H9 (cell line): ENCODE results near the gene TELO2. TPM values are rescaled to one million over a fixed set of nuclear protein-coding genes. Genes with fewer than 3 reads are reported as not detected.

Experiments
- DNase-seq: peaks from one replicate; pipeline ENCODE4 v3.0.0-alpha.2; 2017
- H2AFZ ChIP-seq: one replicate; pipeline ENCODE4 v1.6.1; 2013; ENCODE audit warnings: mild to moderate bottlenecking, low read length, control low read depth, moderate library complexity
- H2AK5ac ChIP-seq: 2 replicates; pipeline ENCODE4 v1.6.1; 2013; ENCODE audit warnings: low read length, control low read depth, mixed read lengths; ENCODE audit not compliant: insufficient read length
- H2BK120ac ChIP-seq: one replicate; pipeline ENCODE4 v1.6.1; 2013; ENCODE audit warnings: low read depth, mild to moderate bottlenecking, low read length, control low read depth, inconsistent platforms; ENCODE audit not compliant: poor library complexity, severe bottlenecking
- H2BK12ac ChIP-seq: 2 replicates; pipeline ENCODE4 v1.6.1; 2013; ENCODE audit warnings: low read length, control low read depth, mixed read lengths, low read depth; ENCODE audit not compliant: insufficient read length
- H2BK15ac ChIP-seq: 2 replicates; pipeline ENCODE4 v1.6.1; 2013; ENCODE audit warnings: low read depth, low read length, control low read depth
- H2BK20ac ChIP-seq: one replicate; pipeline ENCODE4 v1.6.1; 2013; ENCODE audit warnings: low read depth, mild to moderate bottlenecking, low read length, control low read depth, inconsistent platforms; ENCODE audit not compliant: poor library complexity, severe bottlenecking
- H2BK5ac ChIP-seq: 2 replicates; pipeline ENCODE4 v1.6.1; 2013; ENCODE audit warnings: low read length, control low read depth, mixed read lengths; ENCODE audit not compliant: insufficient read length
- H3K14ac ChIP-seq: 2 replicates; pipeline ENCODE4 v1.6.1; 2013; ENCODE audit warnings: low read length, control low read depth; ENCODE audit not compliant: insufficient read depth
- H3K18ac ChIP-seq: 2 replicates; pipeline ENCODE4 v1.6.1; 2013; ENCODE audit warnings: low read depth, mild to moderate bottlenecking, mixed read lengths, low read length, control low read depth; ENCODE audit not compliant: insufficient read length
- H3K23ac ChIP-seq: 2 replicates; pipeline ENCODE4 v1.6.1; 2013; ENCODE audit warnings: low read length, control low read depth, mixed read lengths, low read depth; ENCODE audit not compliant: insufficient read length
- H3K23me2 ChIP-seq: 2 replicates; pipeline ENCODE4 v1.6.1; 2013; ENCODE audit warnings: low read depth, mild to moderate bottlenecking, mixed read lengths, low read length, control low read depth; ENCODE audit not compliant: insufficient read length, poor library complexity, severe bottlenecking
- H3K27ac ChIP-seq: 2 replicates; pipeline ENCODE4 v1.5.1; 2013; ENCODE audit warnings: low read length, control low read depth, mixed read lengths, low read depth; ENCODE audit not compliant: insufficient read length
- H3K27me3 ChIP-seq: 2 replicates; pipeline ENCODE4 v1.6.1; 2013; ENCODE audit warnings: low read length, control low read depth, inconsistent platforms; ENCODE audit not compliant: insufficient read depth
- H3K4ac ChIP-seq: 2 replicates; pipeline ENCODE4 v1.6.1; 2013; ENCODE audit warnings: low read depth, mild to moderate bottlenecking, control low read depth, inconsistent platforms, low read length, moderate library complexity
- H3K4me1 ChIP-seq: 2 replicates; pipeline ENCODE4 v1.6.1; 2013; ENCODE audit warnings: low read length, control low read depth, inconsistent platforms; ENCODE audit not compliant: insufficient read depth
- H3K4me2 ChIP-seq: 2 replicates; pipeline ENCODE4 v1.6.1; 2013; ENCODE audit warnings: low read length, control low read depth, mixed read lengths; ENCODE audit not compliant: insufficient read length, insufficient read depth
- H3K56ac ChIP-seq: 2 replicates; pipeline ENCODE4 v1.6.1; 2013; ENCODE audit warnings: low read depth, mild to moderate bottlenecking, mixed read lengths, low read length, control low read depth; ENCODE audit not compliant: insufficient read length
- H3K79me1 ChIP-seq: 2 replicates; pipeline ENCODE4 v1.6.1; 2013; ENCODE audit warnings: low read depth, mild to moderate bottlenecking, moderate library complexity, low read length, control low read depth, inconsistent platforms; ENCODE audit not compliant: insufficient read depth, poor library complexity, severe bottlenecking
- H3K79me2 ChIP-seq: 2 replicates; pipeline ENCODE4 v1.6.1; 2013; ENCODE audit warnings: low read length, control low read depth, inconsistent platforms; ENCODE audit not compliant: insufficient read depth
- H3K9ac ChIP-seq: 2 replicates; pipeline ENCODE4 v1.6.1; 2013; ENCODE audit warnings: low read length, control low read depth, mixed read lengths; ENCODE audit not compliant: insufficient read length; ENCODE audit errors: extremely low read depth
- H3K9me3 ChIP-seq: one replicate; pipeline ENCODE4 v1.6.1; 2013; ENCODE audit warnings: low read depth, low read length, inconsistent platforms; ENCODE audit not compliant: control insufficient read depth
- H3T11ph ChIP-seq: one replicate; pipeline ENCODE4 v1.6.1; 2013; ENCODE audit warnings: mild to moderate bottlenecking, low read length, control low read depth, inconsistent platforms
- H4K20me1 ChIP-seq: one replicate; pipeline ENCODE4 v1.6.1; 2013; ENCODE audit not compliant: control insufficient read depth, insufficient read length, insufficient read depth
- H4K5ac ChIP-seq: 2 replicates; pipeline ENCODE4 v1.6.1; 2013; ENCODE audit warnings: low read depth, mild to moderate bottlenecking, mixed read lengths, low read length, control low read depth; ENCODE audit not compliant: insufficient read length
- H4K8ac ChIP-seq: replicated peaks from 2 replicates; pipeline ENCODE4 v1.6.1; 2013; ENCODE audit warnings: low read length, control low read depth, mixed read lengths, low read depth; ENCODE audit not compliant: insufficient read length
- H4K91ac ChIP-seq: 2 replicates; pipeline ENCODE4 v1.6.1; 2013; ENCODE audit warnings: low read depth, mild to moderate bottlenecking, moderate library complexity, mixed read lengths, low read length, control low read depth; ENCODE audit not compliant: insufficient read length
- H3K27ac Mint-ChIP-seq, 3 experiments: 2 replicates in 2 of 3; 3 replicates in 1 of 3; pipeline ENCODE4 v1.8.0; 2020 to 2021; ENCODE audit warnings: mixed read lengths in 3 of 3, mild to moderate bottlenecking in 1 of 3, moderate library complexity in 1 of 3
- H3K27me3 Mint-ChIP-seq: 2 replicates; pipeline ENCODE4 v1.8.0; 2021; ENCODE audit warnings: low read depth, mild to moderate bottlenecking, moderate library complexity, mixed read lengths
- H3K36me3 Mint-ChIP-seq, 3 experiments: 2 replicates in 2 of 3; 3 replicates in 1 of 3; pipeline ENCODE4 v1.8.0; 2020 to 2021; ENCODE audit warnings: low read depth in 3 of 3, mixed read lengths in 3 of 3; ENCODE audit not compliant: insufficient read depth in 1 of 3
- H3K4me1 Mint-ChIP-seq, 2 experiments: 2 replicates each; pipeline ENCODE4 v1.8.0; 2020; ENCODE audit warnings: mixed read lengths in 2 of 2
- H3K4me3 Mint-ChIP-seq, 2 experiments: 2 replicates in 1 of 2; 3 replicates in 1 of 2; pipeline ENCODE4 v1.8.0; 2020 to 2021; ENCODE audit warnings: mild to moderate bottlenecking in 2 of 2, mixed read lengths in 2 of 2, moderate library complexity in 1 of 2
- H3K9me3 Mint-ChIP-seq, 2 experiments: 2 replicates in 1 of 2; 3 replicates in 1 of 2; pipeline ENCODE4 v1.8.0; 2020; ENCODE audit warnings: mild to moderate bottlenecking in 2 of 2, mixed read lengths in 2 of 2, moderate library complexity in 1 of 2
- WGBS: extraction: QIAGEN DNeasy Blood & Tissue Kit; methylation state at CpG from one replicate; pipeline ENCODE4 v1.1.7; 2013; ENCODE audit warnings: missing lambda C conversion rate, low lambda C conversion rate, mixed read lengths; ENCODE audit not compliant: insufficient read length; ENCODE audit errors: extremely low coverage; 5-methylcytosine and 5-hydroxymethylcytosine counted together
- total RNA-seq: library from RNA; stranded (reverse); gene quantifications from 2 replicates; pipeline ENCODE4 v1.2.1, GENCODE V29; 2021
- TF ChIP-seq, protein P1 (sequence below): fragments of 200-600 bp; sonication (generic); conservative IDR thresholded peaks from 3 replicates; pipeline ENCODE4 v1.8.0; 2021; ENCODE audit warnings: antibody characterized with exemption, mild to moderate bottlenecking

Gene TELO2
- total RNA-seq, 1 experiment from 2014 or later, result 98.9 TPM

DNA sequence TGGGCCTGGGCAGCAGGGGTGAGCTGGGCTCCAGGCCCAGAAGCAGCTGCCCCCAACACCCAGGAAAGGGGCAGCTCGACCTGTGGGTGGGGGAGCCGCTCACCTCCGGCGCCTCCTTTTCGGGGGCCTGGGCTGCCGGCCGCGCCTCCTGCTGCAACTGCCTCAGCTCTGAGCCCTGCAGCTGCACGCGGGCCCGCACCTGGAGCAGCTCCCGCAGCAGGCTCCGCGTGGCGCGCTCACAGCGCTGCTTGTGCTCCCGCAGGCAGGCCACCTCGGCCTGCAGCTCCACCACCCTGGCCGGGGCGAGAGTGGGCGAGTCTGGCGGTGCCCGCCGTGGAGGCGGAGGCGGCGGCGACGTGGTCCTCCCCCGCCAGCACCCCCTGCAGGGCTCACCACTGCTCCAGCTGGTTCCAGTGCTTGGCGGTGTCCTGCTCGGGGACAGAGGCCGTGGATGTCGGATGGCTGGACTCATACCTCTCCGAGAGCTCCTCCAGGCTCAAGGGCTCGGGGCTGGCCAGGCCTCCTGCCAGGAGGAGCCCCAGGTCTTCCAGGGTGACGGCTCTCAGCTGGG lies 49.7 kb upstream of the TELO2 start:
- Histone ChIP-seq H4K8ac (no peak overlapping the region), H3K27me3 (no peaks in the 10 kb centered on the region), H2BK15ac (no peak overlapping the region), H2BK12ac (no peak overlapping the region), H4K5ac (no peak overlapping the region), H3K4me1 (no peaks in the 10 kb centered on the region), H2BK5ac (no peak overlapping the region), H3K56ac (no peak overlapping the region), H3K18ac (no peak overlapping the region), H3K23ac (no peak overlapping the region), H2BK20ac (no peak overlapping the region), H3K23me2 (no peaks in the 10 kb centered on the region), H3K9ac (no peak overlapping the region), H3K27ac (no peak overlapping the region), H2BK120ac (no peak overlapping the region), H3K79me1 (no peaks in the 10 kb centered on the region), H3K4me2 (no peak overlapping the region), H3T11ph (no peak overlapping the region), H3K14ac (no peak overlapping the region), H3K9me3 (no peaks in the 10 kb centered on the region), H3K4ac (no peak overlapping the region), H3K79me2 (no peaks in the 10 kb centered on the region), H2AFZ (no peak overlapping the region), H4K91ac (peak overlapping the region; percentile 51), H4K20me1 (peaks cover 2% of the 10 kb centered on the region), H2AK5ac (no peak overlapping the region)
- Mint-ChIP-seq H3K27ac (no peak overlapping the region), H3K4me1 (no peaks in the 10 kb centered on the region), H3K27me3 (peaks cover 1% of the 10 kb centered on the region; the same call in 1 of the 2 replicates), H3K4me3 (no peak overlapping the region), H3K9me3 (no peaks in the 10 kb centered on the region), H3K36me3 (peaks cover 0 to 5% (median 4%) of the 10 kb centered on the region in 3 experiments; a peak in 2 of 7 replicates)
- DNase-seq, result peak; percentile 46
- TF ChIP-seq, protein P1, sequence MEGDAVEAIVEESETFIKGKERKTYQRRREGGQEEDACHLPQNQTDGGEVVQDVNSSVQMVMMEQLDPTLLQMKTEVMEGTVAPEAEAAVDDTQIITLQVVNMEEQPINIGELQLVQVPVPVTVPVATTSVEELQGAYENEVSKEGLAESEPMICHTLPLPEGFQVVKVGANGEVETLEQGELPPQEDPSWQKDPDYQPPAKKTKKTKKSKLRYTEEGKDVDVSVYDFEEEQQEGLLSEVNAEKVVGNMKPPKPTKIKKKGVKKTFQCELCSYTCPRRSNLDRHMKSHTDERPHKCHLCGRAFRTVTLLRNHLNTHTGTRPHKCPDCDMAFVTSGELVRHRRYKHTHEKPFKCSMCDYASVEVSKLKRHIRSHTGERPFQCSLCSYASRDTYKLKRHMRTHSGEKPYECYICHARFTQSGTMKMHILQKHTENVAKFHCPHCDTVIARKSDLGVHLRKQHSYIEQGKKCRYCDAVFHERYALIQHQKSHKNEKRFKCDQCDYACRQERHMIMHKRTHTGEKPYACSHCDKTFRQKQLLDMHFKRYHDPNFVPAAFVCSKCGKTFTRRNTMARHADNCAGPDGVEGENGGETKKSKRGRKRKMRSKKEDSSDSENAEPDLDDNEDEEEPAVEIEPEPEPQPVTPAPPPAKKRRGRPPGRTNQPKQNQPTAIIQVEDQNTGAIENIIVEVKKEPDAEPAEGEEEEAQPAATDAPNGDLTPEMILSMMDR, result no peak
- WGBS, result no CpG with 5 or more reads among the region's 38 CpGs
